NB4 (cell line): ENCODE data around the gene FAM3D.

Experiments
- MYC ChIP-seq: IDR thresholded peaks from 2 replicates; pipeline ENCODE4 v1.6.1; 2011; ENCODE audit warnings: low read depth, low read length
- POLR2A ChIP-seq: IDR thresholded peaks from 2 replicates; pipeline ENCODE4 v1.6.1; 2011; ENCODE audit warnings: mild to moderate bottlenecking; ENCODE audit not compliant: insufficient read length; ENCODE audit errors: extremely low read depth
- TF ChIP-seq, protein P1 (sequence below): IDR thresholded peaks from one replicate; pipeline ENCODE4 v1.5.1; 2012; ENCODE audit warnings: low read depth, low read length
- TF ChIP-seq, protein P2 (sequence below): IDR thresholded peaks from 2 replicates; pipeline ENCODE4 v1.6.1; 2011; ENCODE audit warnings: low read depth, low read length

DNA sequence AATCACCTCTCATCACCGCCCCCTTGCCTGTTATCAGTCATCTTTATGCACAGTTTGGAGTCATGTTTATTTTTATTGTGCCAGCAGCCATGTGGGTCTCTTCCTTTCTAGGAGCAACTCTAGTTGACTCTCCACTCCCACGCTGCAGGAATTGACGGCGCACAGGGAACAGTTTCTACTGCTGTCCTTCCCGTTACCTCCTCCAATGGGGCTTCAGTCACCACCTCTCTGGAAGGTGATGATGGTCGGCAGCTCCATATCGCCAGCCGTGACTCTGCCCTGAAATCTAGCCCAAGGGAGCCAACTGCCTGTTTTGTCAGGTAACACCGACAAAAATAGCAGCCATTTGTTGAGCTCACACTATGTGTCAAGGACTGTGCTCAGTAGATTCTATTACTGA is 53.7 kb downstream of the FAM3D start:
- TF ChIP-seq, protein P1, sequence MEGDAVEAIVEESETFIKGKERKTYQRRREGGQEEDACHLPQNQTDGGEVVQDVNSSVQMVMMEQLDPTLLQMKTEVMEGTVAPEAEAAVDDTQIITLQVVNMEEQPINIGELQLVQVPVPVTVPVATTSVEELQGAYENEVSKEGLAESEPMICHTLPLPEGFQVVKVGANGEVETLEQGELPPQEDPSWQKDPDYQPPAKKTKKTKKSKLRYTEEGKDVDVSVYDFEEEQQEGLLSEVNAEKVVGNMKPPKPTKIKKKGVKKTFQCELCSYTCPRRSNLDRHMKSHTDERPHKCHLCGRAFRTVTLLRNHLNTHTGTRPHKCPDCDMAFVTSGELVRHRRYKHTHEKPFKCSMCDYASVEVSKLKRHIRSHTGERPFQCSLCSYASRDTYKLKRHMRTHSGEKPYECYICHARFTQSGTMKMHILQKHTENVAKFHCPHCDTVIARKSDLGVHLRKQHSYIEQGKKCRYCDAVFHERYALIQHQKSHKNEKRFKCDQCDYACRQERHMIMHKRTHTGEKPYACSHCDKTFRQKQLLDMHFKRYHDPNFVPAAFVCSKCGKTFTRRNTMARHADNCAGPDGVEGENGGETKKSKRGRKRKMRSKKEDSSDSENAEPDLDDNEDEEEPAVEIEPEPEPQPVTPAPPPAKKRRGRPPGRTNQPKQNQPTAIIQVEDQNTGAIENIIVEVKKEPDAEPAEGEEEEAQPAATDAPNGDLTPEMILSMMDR = no peak
- TF ChIP-seq POLR2A (no peak), MYC (no peak)
- TF ChIP-seq, protein P2, sequence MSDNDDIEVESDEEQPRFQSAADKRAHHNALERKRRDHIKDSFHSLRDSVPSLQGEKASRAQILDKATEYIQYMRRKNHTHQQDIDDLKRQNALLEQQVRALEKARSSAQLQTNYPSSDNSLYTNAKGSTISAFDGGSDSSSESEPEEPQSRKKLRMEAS = no peak
